GM12878 (cell line): ENCODE results near the gene GBGT1. TPM values are rescaled to one million over a fixed set of nuclear protein-coding genes. Genes with fewer than 3 reads are reported as not detected.

Source experiments
- ATAC-seq: fragments of 200-7000 bp; cut with Tn5 transposase; 3 replicates; pipeline ENCODE4 v1.9.1; 2020; ENCODE audit warnings: mild to moderate bottlenecking, moderate library complexity
- BruUV-seq: library from RNA; stranded (reverse); fragments of 400-500 nt; replicated peaks from 2 replicates; lab custom pipeline; 2021; lab: Mats Ljungman, UMichigan
- CTCF ChIA-PET: fragments of 300-600 bp; sonication (Branson Sonifier 250); formaldehyde crosslinking; extraction: SDS; loops from one replicate; lab custom pipeline; 2021; ENCODE audit warnings: inconsistent platforms; lab: Yijun Ruan, JAX
- POLR2A ChIA-PET: fragments of 350-600 bp; formaldehyde crosslinking; extraction: SDS; loops from one replicate; lab custom pipeline; 2021; ENCODE audit warnings: inconsistent platforms; lab: Charles Lee
- RAD21 ChIA-PET: fragments of 300-600 bp; sonication (Branson Sonifier 250); formaldehyde crosslinking; loops from one replicate; lab custom pipeline; 2023; ENCODE audit warnings: antibody characterized with exemption; ENCODE audit not compliant: unreplicated experiment; lab: Charles Lee
- SMC1A ChIA-PET: fragments of 300-600 bp; sonication (Branson Sonifier 250); formaldehyde crosslinking; loops from one replicate; lab custom pipeline; 2023; ENCODE audit not compliant: unreplicated experiment, uncharacterized antibody; lab: Charles Lee
- DNase-seq: peaks from one replicate; pipeline ENCODE4 v3.0.0-alpha.2; 2011; ENCODE audit warnings: low read depth, low spot score
- FAIRE-seq: peaks from 3 replicates; lab custom pipeline; 2011; peaks lifted over from hg19 to GRCh38; lab: Jason Lieb, UNC
- H2AFZ ChIP-seq: 2 replicates; pipeline ENCODE4 v1.6.0; 2011; ENCODE audit warnings: low read depth, low read length, control low read depth; ENCODE audit not compliant: control insufficient read depth
- H3K27ac ChIP-seq: 2 replicates; pipeline ENCODE4 v1.5.1; 2011; ENCODE audit warnings: control low read depth; ENCODE audit not compliant: control insufficient read depth, insufficient read depth
- H3K27me3 ChIP-seq, 2 experiments: replicated peaks in 1 of 2; 2 replicates each; pipeline versions ENCODE4 v1.6.0 to v1.6.1; 2011; ENCODE audit warnings: low read length in 1 of 2; ENCODE audit not compliant: control insufficient read depth in 2 of 2, insufficient read depth in 2 of 2
- H3K36me3 ChIP-seq, 2 experiments: 2 replicates each; pipeline ENCODE4 v1.5.1; 2011; ENCODE audit warnings: low read length in 1 of 2; ENCODE audit not compliant: control insufficient read depth in 2 of 2, insufficient read depth in 2 of 2
- H3K4me1 ChIP-seq: 2 replicates; pipeline ENCODE4 v1.6.1; 2011; ENCODE audit warnings: mild to moderate bottlenecking, low read length, moderate library complexity, mixed read lengths; ENCODE audit not compliant: control insufficient read depth, insufficient read depth
- H3K4me2 ChIP-seq: 2 replicates; pipeline ENCODE4 v1.6.0; 2011; ENCODE audit warnings: control low read depth; ENCODE audit not compliant: control insufficient read depth, insufficient read depth
- H3K4me3 ChIP-seq: fragments of 200-600 bp; sonication (generic); 2 replicates; pipeline ENCODE4 v1.5.1; 2016
- H3K79me2 ChIP-seq: 2 replicates; pipeline ENCODE4 v1.6.0; 2011; ENCODE audit warnings: low read length; ENCODE audit not compliant: control insufficient read depth, insufficient read depth
- H3K9ac ChIP-seq: 2 replicates; pipeline ENCODE4 v1.8.0; 2011; ENCODE audit warnings: low read length, control low read depth, mixed read lengths; ENCODE audit not compliant: control insufficient read depth, insufficient read depth
- H3K9me3 ChIP-seq: replicated peaks from 3 replicates; pipeline ENCODE4 v1.5.1; 2011; ENCODE audit warnings: mild to moderate bottlenecking, low read length; ENCODE audit not compliant: control insufficient read depth, insufficient read depth
- H4K20me1 ChIP-seq: 2 replicates; pipeline ENCODE4 v1.6.0; 2011; ENCODE audit not compliant: control insufficient read depth, insufficient read depth
- E2F8 ChIP-seq: fragments of 450-650 bp; IDR thresholded peaks from 2 replicates; pipeline ENCODE4 v1.6.1; 2018; ENCODE audit warnings: mild to moderate bottlenecking, low read depth, moderate library complexity; ENCODE audit not compliant: partially characterized antibody
- HDAC2 ChIP-seq: fragments of 200-600 bp; sonication (generic); IDR thresholded peaks from 2 replicates; pipeline ENCODE4 v1.6.1; 2017
- MTA3 ChIP-seq: IDR thresholded peaks from 2 replicates; pipeline ENCODE4 v1.6.1; 2012; ENCODE audit warnings: low read length, inconsistent platforms, borderline replicate concordance
- RBBP5 ChIP-seq: fragments of 200-600 bp; sonication (generic); conservative IDR thresholded peaks from 2 replicates; pipeline ENCODE4 v1.6.1; 2016
- SPI1 ChIP-seq: IDR thresholded peaks from 2 replicates; pipeline ENCODE4 v1.6.1; 2011; ENCODE audit warnings: low read depth, mild to moderate bottlenecking, low read length, moderate library complexity, borderline replicate concordance; ENCODE audit not compliant: insufficient read depth
- TCF12 ChIP-seq: IDR thresholded peaks from 2 replicates; pipeline ENCODE4 v1.6.1; 2011; ENCODE audit warnings: low read depth, mild to moderate bottlenecking, low read length
- ZNF274 ChIP-seq: IDR thresholded peaks from one replicate; pipeline ENCODE4 v1.8.0; 2011; ENCODE audit not compliant: insufficient read length, insufficient read depth
- ZNF384 ChIP-seq: IDR thresholded peaks from 2 replicates; pipeline ENCODE4 v1.6.1; 2012; ENCODE audit warnings: low read depth, mild to moderate bottlenecking, low read length, improper control_type of control experiment, borderline replicate concordance
- WGBS: methylation state at CpG from one replicate; pipeline ENCODE4 v1.1.6; 2016; ENCODE audit warnings: low lambda C conversion rate; ENCODE audit not compliant: insufficient replicate concordance, insufficient coverage; ENCODE audit errors: missing lambda C conversion rate; 5-methylcytosine and 5-hydroxymethylcytosine counted together
- in situ Hi-C: fragments of 300-500 bp; cut with MboI; formaldehyde crosslinking; loops from 9 replicates; pipeline ENCODE4 v1.14.3; 2018; ENCODE audit warnings: mixed read lengths
- intact Hi-C: fragments of 100-400 bp; cut with micrococcal nuclease; formaldehyde crosslinking; loops from one replicate; pipeline ENCODE4 v1.14.2; 2022; ENCODE audit not compliant: unreplicated experiment
- polyA plus RNA-seq, 11 experiments: library from polyadenylated mRNA; depleted of rRNA in 4 of 11; unstranded in 6 of 11; stranded (reverse) in 5 of 11; fragments of >200 nt; fragmentation: Nextera tagmentation in 4 of 11; fragmentation: Illumina TruSeq in 1 of 11; extraction: Ambion mirVana in 4 of 11; extraction: Trizol in 1 of 11; gene quantifications; 1 replicate in 1 of 11; 2 replicates in 10 of 11; pipeline versions ENCODE4 v1.2.1 to v1.2.3, GENCODE V29; 2011 to 2016; ENCODE audit warnings: inconsistent platforms in 2 of 11, missing spikeins in 2 of 11, low read depth in 1 of 11
- total RNA-seq, 4 experiments: library from RNA; depleted of rRNA in 3 of 4; stranded (reverse); fragments of >200 nt in 3 of 4; fragmentation: Illumina TruSeq in 1 of 4; extraction: Trizol in 1 of 4; gene quantifications; 2 replicates each; pipeline versions ENCODE4 v1.2.1 to v1.2.3, GENCODE V29; 2013 to 2021
- TF ChIP-seq, protein P1 (sequence below): fragments of 450-650 bp; IDR thresholded peaks from 2 replicates; pipeline ENCODE4 v1.6.1; 2017; ENCODE audit warnings: antibody characterized with exemption, mild to moderate bottlenecking, moderate library complexity
- TF ChIP-seq, protein P2 (sequence below): IDR thresholded peaks from 2 replicates; pipeline ENCODE4 v1.6.1; 2012; ENCODE audit warnings: improper control_type of control experiment, low read depth, low read length; ENCODE audit not compliant: insufficient replicate concordance

Gene GBGT1
- total and polyA plus RNA-seq, 10 of the 15 experiments (the other 5 are each of a cell fraction or from before 2014, with no cell fraction given) = 0.08 to 1.9 (median 0.49) TPM

GRCh38 chr9:133137451-133138231 is 26.1 kb downstream of the GBGT1 start:
- no peak overlapping the region for H3K4me3 ChIP-seq
- TF ChIP-seq ZNF384 (no peak), HDAC2 (no peak), MTA3 (no peak), TCF12 (no peak), E2F8 (no peak), ZNF274 (no peak), SPI1 (no peak), RBBP5 (no peak)
- TF ChIP-seq, protein P1, sequence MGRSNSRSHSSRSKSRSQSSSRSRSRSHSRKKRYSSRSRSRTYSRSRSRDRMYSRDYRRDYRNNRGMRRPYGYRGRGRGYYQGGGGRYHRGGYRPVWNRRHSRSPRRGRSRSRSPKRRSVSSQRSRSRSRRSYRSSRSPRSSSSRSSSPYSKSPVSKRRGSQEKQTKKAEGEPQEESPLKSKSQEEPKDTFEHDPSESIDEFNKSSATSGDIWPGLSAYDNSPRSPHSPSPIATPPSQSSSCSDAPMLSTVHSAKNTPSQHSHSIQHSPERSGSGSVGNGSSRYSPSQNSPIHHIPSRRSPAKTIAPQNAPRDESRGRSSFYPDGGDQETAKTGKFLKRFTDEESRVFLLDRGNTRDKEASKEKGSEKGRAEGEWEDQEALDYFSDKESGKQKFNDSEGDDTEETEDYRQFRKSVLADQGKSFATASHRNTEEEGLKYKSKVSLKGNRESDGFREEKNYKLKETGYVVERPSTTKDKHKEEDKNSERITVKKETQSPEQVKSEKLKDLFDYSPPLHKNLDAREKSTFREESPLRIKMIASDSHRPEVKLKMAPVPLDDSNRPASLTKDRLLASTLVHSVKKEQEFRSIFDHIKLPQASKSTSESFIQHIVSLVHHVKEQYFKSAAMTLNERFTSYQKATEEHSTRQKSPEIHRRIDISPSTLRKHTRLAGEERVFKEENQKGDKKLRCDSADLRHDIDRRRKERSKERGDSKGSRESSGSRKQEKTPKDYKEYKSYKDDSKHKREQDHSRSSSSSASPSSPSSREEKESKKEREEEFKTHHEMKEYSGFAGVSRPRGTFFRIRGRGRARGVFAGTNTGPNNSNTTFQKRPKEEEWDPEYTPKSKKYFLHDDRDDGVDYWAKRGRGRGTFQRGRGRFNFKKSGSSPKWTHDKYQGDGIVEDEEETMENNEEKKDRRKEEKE = no peak
- TF ChIP-seq, protein P2, sequence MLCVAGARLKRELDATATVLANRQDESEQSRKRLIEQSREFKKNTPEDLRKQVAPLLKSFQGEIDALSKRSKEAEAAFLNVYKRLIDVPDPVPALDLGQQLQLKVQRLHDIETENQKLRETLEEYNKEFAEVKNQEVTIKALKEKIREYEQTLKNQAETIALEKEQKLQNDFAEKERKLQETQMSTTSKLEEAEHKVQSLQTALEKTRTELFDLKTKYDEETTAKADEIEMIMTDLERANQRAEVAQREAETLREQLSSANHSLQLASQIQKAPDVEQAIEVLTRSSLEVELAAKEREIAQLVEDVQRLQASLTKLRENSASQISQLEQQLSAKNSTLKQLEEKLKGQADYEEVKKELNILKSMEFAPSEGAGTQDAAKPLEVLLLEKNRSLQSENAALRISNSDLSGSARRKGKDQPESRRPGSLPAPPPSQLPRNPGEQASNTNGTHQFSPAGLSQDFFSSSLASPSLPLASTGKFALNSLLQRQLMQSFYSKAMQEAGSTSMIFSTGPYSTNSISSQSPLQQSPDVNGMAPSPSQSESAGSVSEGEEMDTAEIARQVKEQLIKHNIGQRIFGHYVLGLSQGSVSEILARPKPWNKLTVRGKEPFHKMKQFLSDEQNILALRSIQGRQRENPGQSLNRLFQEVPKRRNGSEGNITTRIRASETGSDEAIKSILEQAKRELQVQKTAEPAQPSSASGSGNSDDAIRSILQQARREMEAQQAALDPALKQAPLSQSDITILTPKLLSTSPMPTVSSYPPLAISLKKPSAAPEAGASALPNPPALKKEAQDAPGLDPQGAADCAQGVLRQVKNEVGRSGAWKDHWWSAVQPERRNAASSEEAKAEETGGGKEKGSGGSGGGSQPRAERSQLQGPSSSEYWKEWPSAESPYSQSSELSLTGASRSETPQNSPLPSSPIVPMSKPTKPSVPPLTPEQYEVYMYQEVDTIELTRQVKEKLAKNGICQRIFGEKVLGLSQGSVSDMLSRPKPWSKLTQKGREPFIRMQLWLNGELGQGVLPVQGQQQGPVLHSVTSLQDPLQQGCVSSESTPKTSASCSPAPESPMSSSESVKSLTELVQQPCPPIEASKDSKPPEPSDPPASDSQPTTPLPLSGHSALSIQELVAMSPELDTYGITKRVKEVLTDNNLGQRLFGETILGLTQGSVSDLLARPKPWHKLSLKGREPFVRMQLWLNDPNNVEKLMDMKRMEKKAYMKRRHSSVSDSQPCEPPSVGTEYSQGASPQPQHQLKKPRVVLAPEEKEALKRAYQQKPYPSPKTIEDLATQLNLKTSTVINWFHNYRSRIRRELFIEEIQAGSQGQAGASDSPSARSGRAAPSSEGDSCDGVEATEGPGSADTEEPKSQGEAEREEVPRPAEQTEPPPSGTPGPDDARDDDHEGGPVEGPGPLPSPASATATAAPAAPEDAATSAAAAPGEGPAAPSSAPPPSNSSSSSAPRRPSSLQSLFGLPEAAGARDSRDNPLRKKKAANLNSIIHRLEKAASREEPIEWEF = no peak
- CTCF ChIA-PET = interaction anchor here (1.3 to 1.9 kb wide), 2 partner anchors 8 to 10 kb away, joined by 3 to 5 read pairs; no protein-coding TSS in a partner anchor
- H3K9ac ChIP-seq = no peak overlapping the region
- H3K27ac ChIP-seq = no peak overlapping the region
- H3K36me3 ChIP-seq = peaks cover 0 to 4% of the 10 kb centered on the region in 2 experiments; a peak in 2 of 4 replicates
- POLR2A ChIA-PET = interaction anchor here (3.0 kb wide), 1 partner anchor 22 kb away, joined by 17 read pairs; no protein-coding TSS in a partner anchor
- no peaks in the 10 kb centered on the region for H3K27me3 ChIP-seq
- FAIRE-seq (no peak), DNase-seq (no peak), ATAC-seq (no peak)
- intact Hi-C loops = no loop called here
- H3K79me2 ChIP-seq = peaks cover 66% of the 10 kb centered on the region
- in situ Hi-C loops = loop anchor here (25.0 kb wide), 1 partner anchor 1875 kb away; no protein-coding TSS in a partner anchor
- H3K4me2 ChIP-seq = no peak overlapping the region
- H3K4me1 ChIP-seq = peaks cover 46% of the 10 kb centered on the region
- H2AFZ ChIP-seq = no peak overlapping the region
- no TSS peak for BruUV-seq
- RAD21 ChIA-PET = interaction anchor here (1.2 kb wide), 1 partner anchor 10 kb away, joined by 3 read pairs; no protein-coding TSS in a partner anchor
- WGBS = 72% methylated on average over 11 of the region's 16 CpGs
- no peaks in the 10 kb centered on the region for H4K20me1 ChIP-seq
- H3K9me3 ChIP-seq = no peaks in the 10 kb centered on the region
- SMC1A ChIA-PET = no interaction called here
